Panc1 (cell line): ENCODE data around the gene PTGR3. TPM values are rescaled to one million over a fixed set of nuclear protein-coding genes. Genes with fewer than 3 reads are reported as not detected.

ENCODE experiments used
- ATAC-seq: fragments of 200-7000 bp; cut with Tn5 transposase; 2 replicates; pipeline ENCODE4 v1.9.1; 2020; ENCODE audit warnings: mild to moderate bottlenecking, moderate library complexity
- BruUV-seq: library from RNA; stranded (reverse); fragments of 400-500 nt; replicated peaks from 2 replicates; lab custom pipeline; 2021; lab: Mats Ljungman, UMichigan
- CTCF ChIA-PET: fragments of 300-600 bp; sonication (Branson Sonifier 250); formaldehyde crosslinking; loops from one replicate; lab custom pipeline; 2022; ENCODE audit warnings: antibody characterized with exemption; lab: Charles Lee
- POLR2A ChIA-PET: fragments of 300-600 bp; sonication (Branson Sonifier 250); formaldehyde crosslinking; loops from one replicate; lab custom pipeline; 2022; ENCODE audit warnings: antibody characterized with exemption; lab: Charles Lee
- DNase-seq: peaks from one replicate; pipeline ENCODE4 v3.0.0-alpha.2; 2010; ENCODE audit warnings: low read depth, low spot score
- H3K27ac ChIP-seq: 2 replicates; pipeline ENCODE4 v1.5.1; 2011; ENCODE audit warnings: mild to moderate bottlenecking, low read length, inconsistent platforms
- H3K27me3 ChIP-seq: fragments of 200-500 bp; sonication (Bioruptor generic); 2 replicates; pipeline ENCODE4 v1.6.0; 2014; ENCODE audit warnings: low read length, inconsistent platforms; ENCODE audit not compliant: control insufficient read depth, insufficient read depth
- H3K36me3 ChIP-seq: fragments of 200-500 bp; sonication (Bioruptor generic); 2 replicates; pipeline ENCODE4 v1.5.1; 2014; ENCODE audit warnings: inconsistent platforms, mild to moderate bottlenecking, low read length, moderate library complexity; ENCODE audit not compliant: control insufficient read depth, insufficient read depth
- H3K4me1 ChIP-seq: 2 replicates; pipeline ENCODE4 v1.5.1; 2011; ENCODE audit warnings: inconsistent platforms, mild to moderate bottlenecking, low read length, moderate library complexity; ENCODE audit not compliant: control insufficient read depth, insufficient read depth
- H3K4me3 ChIP-seq, 2 experiments: 2 replicates each; pipeline ENCODE4 v1.5.1; 2011 to 2012; ENCODE audit warnings: low read depth in 2 of 2, low read length in 2 of 2, mild to moderate bottlenecking in 2 of 2, inconsistent platforms in 1 of 2, moderate library complexity in 1 of 2
- H3K9me3 ChIP-seq: fragments of 200-500 bp; sonication (Bioruptor generic); 2 replicates; pipeline ENCODE4 v1.5.1; 2014; ENCODE audit warnings: low read depth, mild to moderate bottlenecking, inconsistent platforms, low read length, moderate library complexity; ENCODE audit not compliant: control insufficient read depth, insufficient read depth
- POLR2AphosphoS5 ChIP-seq: IDR thresholded peaks from 2 replicates; pipeline ENCODE4 v1.6.1; 2012; ENCODE audit warnings: mild to moderate bottlenecking, low read depth, low read length, moderate library complexity
- SIN3A ChIP-seq: IDR thresholded peaks from 2 replicates; pipeline ENCODE4 v1.6.1; 2012; ENCODE audit warnings: low read depth, mild to moderate bottlenecking, low read length, moderate library complexity, borderline replicate concordance; ENCODE audit not compliant: insufficient read depth
- TCF7L2 ChIP-seq: IDR thresholded peaks from 2 replicates; pipeline ENCODE4 v1.6.1; 2011; ENCODE audit warnings: mild to moderate bottlenecking, low read depth, low read length, inconsistent platforms
- in situ Hi-C: cut with HindIII; loops from 2 replicates; pipeline ENCODE4 v1.10.0; 2016; ENCODE audit warnings: low sequenced_read_pairs, low pct_unique_long_range_greater_than_20kb
- intact Hi-C: fragments of 100-400 bp; cut with micrococcal nuclease; formaldehyde crosslinking; loops from one replicate; pipeline ENCODE4 v1.10.0; 2022; ENCODE audit not compliant: unreplicated experiment
- total RNA-seq: library from RNA; stranded (reverse); gene quantifications from one replicate; pipeline ENCODE4 v1.2.1, GENCODE V29; 2021; ENCODE audit not compliant: unreplicated experiment
- TF ChIP-seq, protein P1 (sequence below), 2 experiments: IDR thresholded peaks; 2 replicates each; pipeline ENCODE4 v1.6.1; 2011 to 2012; ENCODE audit warnings: low read depth in 2 of 2, control low read depth in 1 of 2, low read length in 1 of 2, mild to moderate bottlenecking in 1 of 2, moderate library complexity in 1 of 2; ENCODE audit not compliant: insufficient read depth in 1 of 2
- TF ChIP-seq, protein P2 (sequence below): fragments of 450-650 bp; IDR thresholded peaks from 2 replicates; pipeline ENCODE4 v1.5.1; 2017; ENCODE audit warnings: mild to moderate bottlenecking

PTGR3 gene
- total RNA-seq, 1 experiment from 2014 or later = 45.0 TPM

DNA sequence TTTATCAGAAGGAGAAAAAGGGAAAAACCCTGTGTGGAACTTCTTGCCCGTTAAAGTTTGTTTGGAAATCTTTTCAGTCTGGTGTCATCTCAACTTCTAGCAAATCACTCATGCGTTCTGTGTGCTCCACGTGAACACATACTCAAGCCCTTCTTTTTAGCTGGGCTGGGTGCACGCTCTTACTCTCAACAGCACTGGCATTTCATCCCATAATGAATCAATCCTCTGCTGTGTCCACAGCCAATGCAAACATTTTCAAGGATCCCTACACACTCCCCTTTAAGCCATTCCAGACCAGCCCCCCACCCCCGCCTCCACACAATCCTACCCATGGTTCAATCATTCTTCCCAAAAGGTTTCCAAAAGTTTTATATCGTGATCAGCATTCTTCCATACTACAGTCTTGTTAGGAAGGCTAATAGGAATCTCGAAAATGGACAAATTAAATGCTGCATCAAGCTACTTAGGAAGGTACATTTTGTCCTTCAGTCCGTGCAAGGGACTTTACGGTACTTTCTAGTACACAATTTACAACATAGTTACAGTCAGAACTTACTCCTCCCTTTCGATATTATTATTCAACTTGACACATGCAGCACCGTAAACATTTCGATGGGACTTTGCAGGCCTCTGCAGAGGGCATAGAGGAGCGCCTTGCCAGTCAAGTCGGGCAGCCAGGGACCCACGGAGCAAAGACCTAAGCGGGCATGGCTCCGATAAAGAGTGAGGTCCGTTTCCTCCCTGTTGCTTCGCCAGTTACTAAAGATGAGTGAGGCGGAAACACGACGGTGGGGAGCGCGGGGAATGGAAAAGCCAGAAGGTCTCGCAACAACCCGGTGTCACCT is 1.4 kb downstream of the PTGR3 start:
- H3K9me3 ChIP-seq = no peaks in the 10 kb centered on the region
- no peaks in the 10 kb centered on the region for H3K27me3 ChIP-seq
- no peak for ATAC-seq
- ChIA-PET CTCF (no interaction called here), POLR2A (no interaction called here)
- H3K36me3 ChIP-seq = no peaks in the 10 kb centered on the region
- TF ChIP-seq TCF7L2 (no peak), POLR2AphosphoS5 (no peak)
- no peak for DNase-seq
- BruUV-seq = no TSS peak
- intact Hi-C loops (loop anchor here (2.0 to 5.0 kb wide), 2 partner anchors 310 to 1141 kb away; no protein-coding TSS in a partner anchor), in situ Hi-C loops (no loop called here)
- peak overlapping the region; percentile 84 to 89 for H3K4me3 ChIP-seq
- H3K27ac ChIP-seq = peak overlapping the region; percentile 81
- H3K4me1 ChIP-seq = peaks cover 48% of the 10 kb centered on the region

- Histone ChIP-seq H3K27ac (peak overlapping the region; percentile 81), H3K4me1 (peaks cover 43% of the 10 kb centered on the region), H3K36me3 (no peaks in the 10 kb centered on the region), H3K9me3 (no peaks in the 10 kb centered on the region), H3K4me3 (peak overlapping the region; percentile 84 to 89), H3K27me3 (no peaks in the 10 kb centered on the region)
- BruUV-seq = TSS peak; percentile 65
- in situ Hi-C loops (no loop called here), intact Hi-C loops (loop anchor here (5.0 kb wide), 1 partner anchor 309 kb away; no protein-coding TSS in a partner anchor)
- TF ChIP-seq SIN3A = no peak
- TF ChIP-seq, protein P1, sequence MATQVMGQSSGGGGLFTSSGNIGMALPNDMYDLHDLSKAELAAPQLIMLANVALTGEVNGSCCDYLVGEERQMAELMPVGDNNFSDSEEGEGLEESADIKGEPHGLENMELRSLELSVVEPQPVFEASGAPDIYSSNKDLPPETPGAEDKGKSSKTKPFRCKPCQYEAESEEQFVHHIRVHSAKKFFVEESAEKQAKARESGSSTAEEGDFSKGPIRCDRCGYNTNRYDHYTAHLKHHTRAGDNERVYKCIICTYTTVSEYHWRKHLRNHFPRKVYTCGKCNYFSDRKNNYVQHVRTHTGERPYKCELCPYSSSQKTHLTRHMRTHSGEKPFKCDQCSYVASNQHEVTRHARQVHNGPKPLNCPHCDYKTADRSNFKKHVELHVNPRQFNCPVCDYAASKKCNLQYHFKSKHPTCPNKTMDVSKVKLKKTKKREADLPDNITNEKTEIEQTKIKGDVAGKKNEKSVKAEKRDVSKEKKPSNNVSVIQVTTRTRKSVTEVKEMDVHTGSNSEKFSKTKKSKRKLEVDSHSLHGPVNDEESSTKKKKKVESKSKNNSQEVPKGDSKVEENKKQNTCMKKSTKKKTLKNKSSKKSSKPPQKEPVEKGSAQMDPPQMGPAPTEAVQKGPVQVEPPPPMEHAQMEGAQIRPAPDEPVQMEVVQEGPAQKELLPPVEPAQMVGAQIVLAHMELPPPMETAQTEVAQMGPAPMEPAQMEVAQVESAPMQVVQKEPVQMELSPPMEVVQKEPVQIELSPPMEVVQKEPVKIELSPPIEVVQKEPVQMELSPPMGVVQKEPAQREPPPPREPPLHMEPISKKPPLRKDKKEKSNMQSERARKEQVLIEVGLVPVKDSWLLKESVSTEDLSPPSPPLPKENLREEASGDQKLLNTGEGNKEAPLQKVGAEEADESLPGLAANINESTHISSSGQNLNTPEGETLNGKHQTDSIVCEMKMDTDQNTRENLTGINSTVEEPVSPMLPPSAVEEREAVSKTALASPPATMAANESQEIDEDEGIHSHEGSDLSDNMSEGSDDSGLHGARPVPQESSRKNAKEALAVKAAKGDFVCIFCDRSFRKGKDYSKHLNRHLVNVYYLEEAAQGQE (IDR thresholded peaks at IDR 0.05; ENCODE audit: insufficient read depth in 1 of 2, low read depth in 2 of 2, low read length in 1 of 2) = no peak
- TF ChIP-seq, protein P2, sequence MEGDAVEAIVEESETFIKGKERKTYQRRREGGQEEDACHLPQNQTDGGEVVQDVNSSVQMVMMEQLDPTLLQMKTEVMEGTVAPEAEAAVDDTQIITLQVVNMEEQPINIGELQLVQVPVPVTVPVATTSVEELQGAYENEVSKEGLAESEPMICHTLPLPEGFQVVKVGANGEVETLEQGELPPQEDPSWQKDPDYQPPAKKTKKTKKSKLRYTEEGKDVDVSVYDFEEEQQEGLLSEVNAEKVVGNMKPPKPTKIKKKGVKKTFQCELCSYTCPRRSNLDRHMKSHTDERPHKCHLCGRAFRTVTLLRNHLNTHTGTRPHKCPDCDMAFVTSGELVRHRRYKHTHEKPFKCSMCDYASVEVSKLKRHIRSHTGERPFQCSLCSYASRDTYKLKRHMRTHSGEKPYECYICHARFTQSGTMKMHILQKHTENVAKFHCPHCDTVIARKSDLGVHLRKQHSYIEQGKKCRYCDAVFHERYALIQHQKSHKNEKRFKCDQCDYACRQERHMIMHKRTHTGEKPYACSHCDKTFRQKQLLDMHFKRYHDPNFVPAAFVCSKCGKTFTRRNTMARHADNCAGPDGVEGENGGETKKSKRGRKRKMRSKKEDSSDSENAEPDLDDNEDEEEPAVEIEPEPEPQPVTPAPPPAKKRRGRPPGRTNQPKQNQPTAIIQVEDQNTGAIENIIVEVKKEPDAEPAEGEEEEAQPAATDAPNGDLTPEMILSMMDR = no peak
- no peak for TF ChIP-seq TCF7L2
- TF ChIP-seq POLR2AphosphoS5 = no peak
- ATAC-seq (no peak), DNase-seq (no peak)
- POLR2A ChIA-PET = interaction anchor here (0.6 kb wide), 1 partner anchor 269 kb away, joined by 3 read pairs; no protein-coding TSS in a partner anchor
- CTCF ChIA-PET = no interaction called here
Measured at GRCh38 chr18:75206452-75207309, 2.3 kb downstream of the PTGR3 start.
